GM12801 (cell line): ENCODE results near the gene CTSD.

Experiments used
- CTCF ChIP-seq: IDR thresholded peaks from one replicate; pipeline ENCODE4 v1.5.1; 2011; ENCODE audit warnings: control low read depth; ENCODE audit not compliant: insufficient read length; ENCODE audit errors: extremely low read depth

Gene CTSD

GRCh38 chr11:1740786-1741530 lies 22.8 kb downstream of the CTSD start:
- no peak for TF ChIP-seq CTCF

- TF ChIP-seq CTCF, result no peak
These were observed 24.2 kb downstream of the CTSD start for GRCh38 chr11:1739576-1739975.

DNA sequence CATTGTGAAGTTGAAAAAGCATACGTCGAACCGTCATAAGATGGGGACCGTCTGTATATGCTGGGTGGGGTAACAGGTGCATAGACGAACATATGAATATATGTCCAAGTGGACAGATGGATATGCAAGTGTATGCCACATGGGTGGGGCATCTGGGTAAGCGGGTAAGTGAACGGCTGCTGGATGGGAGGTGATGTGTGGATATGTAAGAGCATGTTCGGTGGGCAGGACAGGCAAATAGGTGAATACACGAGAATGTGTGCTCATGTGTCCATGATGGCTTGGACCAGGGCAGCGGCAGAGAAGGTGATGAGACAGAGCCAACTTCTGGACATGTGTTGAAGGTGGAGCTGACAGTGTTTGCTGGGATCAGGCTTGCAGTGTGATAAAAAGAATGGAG lies 25.3 kb downstream of the CTSD start:
- no peak for TF ChIP-seq CTCF

DNA sequence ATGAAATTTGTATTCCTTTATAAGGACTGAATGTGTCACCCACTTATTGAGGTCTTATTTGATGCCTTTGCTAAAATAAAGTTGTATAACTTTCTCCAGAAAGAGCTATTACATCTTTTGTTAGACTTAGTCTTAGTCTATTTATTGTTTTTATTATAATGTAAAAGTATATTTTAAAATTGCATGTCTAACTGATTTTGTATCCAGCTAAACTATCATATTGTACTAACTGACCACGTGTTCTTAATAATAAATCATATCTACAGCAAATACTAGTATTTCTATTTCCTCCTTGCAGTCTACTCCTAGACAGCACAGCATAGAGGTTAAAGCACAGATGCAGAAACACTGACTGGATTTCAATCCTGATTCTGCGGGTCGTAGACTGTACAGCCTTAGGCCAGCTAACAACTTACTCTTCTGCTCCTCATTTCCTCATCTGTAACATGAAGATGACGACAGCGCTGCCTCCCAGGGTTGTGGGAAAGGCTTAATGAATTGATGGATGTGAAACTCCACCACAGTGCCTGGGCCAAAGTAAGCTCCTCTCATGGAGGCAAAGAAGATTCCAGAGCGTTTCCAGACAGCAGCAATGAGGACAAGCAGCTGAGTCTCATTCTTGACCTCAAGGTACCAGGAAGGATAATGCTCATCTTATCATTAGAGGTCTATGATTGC lies 26.5 kb downstream of the CTSD start:
- TF ChIP-seq CTCF, result no peak

- TF ChIP-seq CTCF, result no peak
These were observed 27.2 kb downstream of the CTSD start for GRCh38 chr11:1736447-1736992.

- TF ChIP-seq CTCF, result no peak
These were observed 28.5 kb downstream of the CTSD start for GRCh38 chr11:1735271-1735670.

- no peak for TF ChIP-seq CTCF
These were observed 29.1 kb downstream of the CTSD start for GRCh38 chr11:1734641-1735081.
